DLD1 (cell line): ENCODE results near the gene CCDC148.
"Not testable (repeated sequence)": the region's sequence is repeated elsewhere in the genome, so short reads cannot be mapped to it uniquely, and the experiment has no call there.

Source experiments
- in situ Hi-C: cut with HindIII; loops from 2 replicates; pipeline ENCODE4 v1.10.0; 2017; ENCODE audit warnings: low sequenced_read_pairs

Gene CCDC148

DNA sequence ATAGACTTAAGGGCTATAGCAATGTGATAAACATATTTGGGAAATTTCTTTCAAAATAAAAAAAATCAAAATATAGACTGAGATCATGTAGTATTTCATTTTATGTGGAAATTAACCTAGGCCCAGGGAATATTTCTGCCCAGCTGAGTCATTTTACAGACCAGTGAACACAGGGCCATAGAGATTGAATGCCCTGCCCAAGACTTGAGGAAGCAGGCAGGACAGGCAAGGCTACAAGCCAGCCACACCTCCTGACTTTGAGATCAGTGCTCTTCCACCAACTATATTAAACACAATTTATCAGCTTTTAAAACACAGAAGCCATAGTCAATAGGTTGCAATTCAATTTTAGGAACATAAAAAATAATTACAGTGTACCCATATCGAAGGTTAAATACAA is 12.9 kb downstream of the CCDC148 start:
- in situ Hi-C loops, result no loop called here

DNA sequence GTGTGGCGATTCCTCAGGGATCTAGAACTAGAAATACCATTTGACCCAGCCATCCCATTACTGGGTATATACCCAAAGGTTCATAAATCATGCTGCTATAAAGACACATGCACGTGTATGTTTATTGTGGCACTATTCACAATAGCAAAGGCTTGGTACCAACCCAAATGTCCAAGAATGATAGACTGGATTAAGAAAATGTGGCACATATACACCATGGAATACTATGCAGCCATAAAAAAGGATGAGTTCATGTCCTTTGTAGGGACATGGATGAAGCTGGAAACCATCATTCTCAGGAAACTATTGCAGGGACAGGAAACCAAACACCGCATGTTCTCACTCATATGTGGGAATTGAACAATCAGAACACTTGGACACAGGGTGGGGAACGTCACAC is 17.5 kb downstream of the CCDC148 start:
- in situ Hi-C loops, result not testable (repeated sequence)

DNA sequence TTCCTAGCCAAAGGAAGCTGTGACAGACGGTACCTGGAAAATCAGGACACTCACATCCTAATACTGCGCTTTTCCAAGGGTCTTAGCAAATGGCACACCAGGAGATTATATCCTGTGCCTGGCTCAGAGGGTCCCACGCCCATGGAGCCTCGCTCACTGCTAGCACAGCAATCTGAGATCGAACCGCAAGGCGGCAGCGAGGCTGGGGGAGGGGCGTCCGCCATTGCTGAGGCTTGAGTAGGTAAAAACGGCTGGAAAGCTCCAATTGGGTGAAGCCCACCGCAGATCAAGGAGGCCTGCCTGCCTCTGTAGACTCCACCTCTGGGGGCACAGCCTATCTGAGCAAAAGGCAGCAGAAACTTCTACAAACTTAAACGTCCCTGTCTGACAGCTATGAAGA is 22.8 kb downstream of the CCDC148 start:
- in situ Hi-C loops, result not testable (repeated sequence)

DNA sequence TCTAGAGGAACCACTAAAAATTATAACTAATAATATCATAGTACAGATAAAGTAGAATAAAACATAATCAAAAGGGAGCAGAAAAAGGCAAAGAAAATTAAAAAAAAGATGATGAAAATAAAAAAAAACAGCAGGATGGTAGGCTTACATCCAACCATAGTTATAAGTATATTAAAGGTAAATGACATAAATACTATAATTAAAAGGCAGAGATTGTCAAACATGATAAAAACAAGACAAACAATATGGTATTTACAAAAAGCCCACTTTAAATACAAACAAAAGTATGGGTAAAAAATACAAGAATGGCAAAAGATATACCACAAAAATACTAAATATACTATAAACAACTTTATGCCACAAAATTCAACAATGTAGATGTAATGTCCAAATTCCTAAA is 24.4 kb downstream of the CCDC148 start:
- in situ Hi-C loops, result no loop called here

DNA sequence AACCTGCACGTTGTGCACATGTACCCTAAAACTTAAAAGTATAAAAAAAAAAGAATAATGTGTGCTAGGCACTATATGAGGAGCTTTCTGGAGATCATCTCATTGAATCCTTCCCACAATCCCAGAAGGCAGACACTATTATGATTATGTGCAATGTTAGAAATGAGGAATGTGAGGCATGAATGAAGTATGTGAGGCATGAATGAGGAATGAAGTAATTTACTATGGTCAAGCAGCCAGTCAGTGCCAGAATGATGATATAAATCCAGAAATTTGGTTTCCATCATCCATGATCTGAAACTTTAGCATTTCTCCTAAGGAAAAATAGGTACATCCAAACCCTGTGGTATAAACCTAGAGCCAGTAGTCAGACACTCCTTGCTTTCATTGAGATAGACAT is 42.0 kb downstream of the CCDC148 start:
- in situ Hi-C loops, result no loop called here

DNA sequence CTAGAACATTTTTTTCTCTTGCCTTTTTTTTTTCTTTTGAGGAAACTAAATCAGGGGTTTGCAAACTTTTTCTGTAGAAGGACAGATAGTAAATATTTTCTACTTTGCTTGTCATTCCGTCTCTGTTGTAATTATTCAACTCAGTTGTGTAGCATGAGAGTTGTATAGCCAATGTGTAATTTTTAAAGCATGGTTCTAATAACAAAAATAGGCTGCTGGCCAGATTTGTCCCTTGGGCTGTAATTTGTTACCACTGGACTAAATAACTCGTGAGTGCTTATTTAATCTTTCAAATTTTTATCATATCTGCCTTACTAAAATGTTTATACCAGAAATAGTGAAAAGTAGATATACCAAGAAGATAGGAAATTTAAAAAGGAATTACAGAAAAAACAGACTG is 43.0 kb downstream of the CCDC148 start:
- in situ Hi-C loops, result no loop called here

DNA sequence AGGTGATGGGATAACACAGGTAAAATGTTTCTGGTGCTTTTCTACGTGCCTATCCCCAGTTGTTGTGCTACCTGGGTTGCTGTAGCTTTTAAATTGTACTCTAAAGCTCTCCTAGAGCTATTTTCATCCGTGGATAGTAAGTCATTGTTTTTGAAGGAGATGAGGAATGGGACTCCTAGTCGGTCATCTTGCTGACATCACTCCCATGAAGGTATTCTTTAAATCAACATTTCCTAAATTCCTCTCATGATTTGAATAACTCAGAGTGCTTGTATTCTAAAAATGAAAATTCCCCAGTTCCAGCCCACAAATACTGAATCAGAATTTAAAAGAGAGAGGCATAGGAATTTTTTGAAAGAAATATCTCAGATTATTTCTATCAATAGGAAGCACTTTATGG is 44.3 kb downstream of the CCDC148 start:
- in situ Hi-C loops, result no loop called here

DNA sequence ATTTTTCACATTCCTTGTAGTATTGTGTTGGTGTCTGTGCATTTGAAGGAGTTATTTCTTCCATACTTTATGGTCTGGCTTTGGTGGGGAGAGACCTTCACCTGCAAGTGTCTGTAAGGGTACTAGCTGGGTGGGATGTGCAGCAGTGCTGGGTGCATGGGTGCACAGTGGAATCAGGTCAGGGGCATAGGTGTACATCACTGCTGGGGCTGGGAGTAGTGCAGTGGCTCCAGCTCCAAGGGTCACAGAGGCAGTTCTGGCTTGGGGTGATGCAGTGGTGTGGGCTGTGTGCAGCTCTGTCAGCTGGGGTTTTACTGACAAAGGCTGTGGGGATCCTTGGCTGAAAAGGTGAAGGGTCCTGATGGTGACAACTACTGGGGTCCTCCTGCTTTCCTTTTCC is 44.8 kb downstream of the CCDC148 start:
- in situ Hi-C loops, result no loop called here

DNA sequence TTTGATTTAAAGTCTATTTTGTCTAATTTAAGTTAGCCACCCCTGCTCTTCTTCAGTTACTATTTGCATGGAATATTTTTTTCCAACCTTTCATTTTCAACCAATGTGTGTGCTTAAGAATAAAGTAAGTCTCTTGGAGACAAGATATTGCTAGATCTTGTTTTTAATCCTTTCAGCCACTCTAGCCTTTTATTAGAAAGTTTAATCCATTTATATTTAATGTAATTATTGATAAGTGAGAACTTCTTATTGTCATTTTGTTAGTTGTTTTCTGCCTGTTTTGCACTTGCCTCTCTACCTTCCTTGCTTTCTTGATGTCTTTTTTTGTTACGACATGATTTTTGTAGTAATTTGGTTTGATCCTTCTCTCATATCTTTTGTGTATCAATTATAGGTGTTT is 46.4 kb downstream of the CCDC148 start:
- in situ Hi-C loops, result no loop called here

DNA sequence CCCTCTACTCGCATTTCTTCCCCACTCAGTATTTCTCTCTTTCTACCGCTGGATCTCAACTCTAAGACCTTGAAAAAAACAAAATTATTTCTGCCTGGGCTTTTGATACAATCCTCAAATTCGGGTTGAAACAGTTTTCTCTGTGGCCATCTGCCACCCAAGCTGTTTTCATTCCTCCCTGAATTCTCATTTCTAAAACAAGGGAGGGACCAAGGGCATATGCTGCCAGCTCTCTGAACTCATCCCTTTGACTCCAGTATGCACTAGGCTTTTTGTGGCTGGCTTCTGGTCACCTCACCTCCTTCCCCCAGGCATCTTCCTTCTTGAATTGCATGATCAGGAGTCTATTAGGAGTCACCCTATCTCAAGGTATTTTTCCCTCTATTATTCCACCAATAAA is 49.5 kb downstream of the CCDC148 start:
- in situ Hi-C loops, result no loop called here

DNA sequence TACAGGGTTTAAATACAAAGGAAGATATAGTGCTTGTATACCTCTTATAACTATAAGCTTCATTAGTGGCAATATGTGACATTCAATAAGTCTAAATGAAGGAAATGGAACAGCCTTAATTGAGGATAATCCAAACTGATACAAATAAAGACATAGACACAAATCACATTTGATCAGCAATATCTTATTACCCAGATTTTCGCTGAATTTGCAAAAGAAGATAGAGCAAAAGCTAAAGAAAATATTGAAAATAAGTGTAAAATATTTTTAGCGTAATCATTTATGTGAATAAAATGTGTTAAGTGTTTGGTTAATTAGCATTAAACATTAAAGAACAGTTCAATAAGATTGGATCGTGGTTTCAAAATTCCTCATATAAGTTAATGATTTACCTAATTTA is 51.2 kb downstream of the CCDC148 start:
- in situ Hi-C loops, result no loop called here

DNA sequence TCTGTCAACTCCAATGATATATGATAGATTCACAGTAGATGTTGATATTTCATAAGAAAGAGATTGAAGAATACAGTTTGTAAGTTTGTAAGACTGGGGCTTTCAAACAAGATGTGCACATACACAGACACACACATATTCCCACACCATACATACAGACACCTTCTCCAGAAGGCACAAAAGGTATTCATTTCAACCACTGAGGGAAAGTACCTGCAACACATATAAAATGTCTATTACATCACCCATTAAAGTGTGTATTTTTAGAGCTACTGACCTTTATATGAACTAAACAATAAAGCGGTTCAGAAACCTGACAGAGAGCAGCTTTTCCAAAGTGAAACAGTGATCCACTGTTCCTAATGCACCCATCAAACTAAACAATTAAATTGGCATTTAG is 53.3 kb downstream of the CCDC148 start:
- in situ Hi-C loops, result no loop called here

DNA sequence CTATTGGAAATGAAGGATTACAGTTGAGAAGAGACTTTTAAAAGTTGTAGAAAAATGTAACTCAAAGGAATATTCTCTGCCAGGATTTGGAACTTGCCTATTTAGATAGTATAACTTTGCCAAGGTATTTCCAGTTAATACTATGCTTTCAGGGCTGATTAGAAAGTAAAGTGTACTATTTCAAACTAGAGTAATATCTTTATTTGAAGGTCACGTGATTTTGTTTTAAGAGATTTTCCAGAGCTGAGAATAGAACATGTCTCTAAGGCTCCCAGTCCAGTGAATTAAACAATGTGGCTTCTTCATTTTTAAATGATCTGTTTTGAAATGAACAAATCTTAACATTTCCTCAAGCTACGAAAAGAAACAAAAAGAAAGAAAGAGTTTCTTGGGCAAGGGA is 53.9 kb downstream of the CCDC148 start:
- in situ Hi-C loops, result no loop called here

DNA sequence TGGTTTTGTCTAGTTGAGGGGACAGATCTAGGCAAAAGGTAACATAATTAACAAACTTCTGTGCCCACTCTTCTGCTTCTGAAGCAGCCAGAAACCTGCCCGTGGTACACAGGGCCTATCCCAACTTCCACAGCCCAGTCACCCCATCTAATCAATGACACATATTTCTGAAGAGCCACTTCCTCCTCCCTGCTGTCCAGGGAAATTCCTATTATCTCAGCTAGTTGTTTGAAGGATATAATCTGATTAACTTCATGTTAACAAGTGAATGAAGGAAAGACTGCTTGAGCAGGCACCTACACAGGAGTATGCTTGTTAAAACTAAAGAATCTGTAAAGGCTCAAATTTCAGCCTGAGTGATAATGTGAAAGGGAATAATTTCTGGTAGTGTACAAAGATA is 61.4 kb downstream of the CCDC148 start:
- in situ Hi-C loops, result no loop called here

DNA sequence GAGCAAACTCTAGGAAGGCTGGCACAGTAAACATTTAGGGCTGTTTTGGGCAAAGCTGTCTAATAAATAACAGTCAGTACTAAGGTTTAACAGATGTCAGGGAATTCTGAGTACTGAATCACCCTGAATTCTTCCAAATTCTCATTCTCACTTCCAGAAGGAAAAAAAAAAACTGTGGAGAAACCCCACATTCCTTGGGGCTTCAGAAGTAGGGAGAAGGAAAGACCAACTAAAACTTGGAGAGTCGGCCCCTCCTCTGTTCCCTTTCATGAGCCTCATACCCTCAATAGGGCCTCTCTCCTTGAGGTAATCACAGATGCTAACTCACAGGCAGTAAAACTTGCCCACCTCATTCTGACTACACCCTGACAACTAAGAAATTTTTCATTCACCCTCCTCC is 62.1 kb downstream of the CCDC148 start:
- in situ Hi-C loops, result no loop called here

DNA sequence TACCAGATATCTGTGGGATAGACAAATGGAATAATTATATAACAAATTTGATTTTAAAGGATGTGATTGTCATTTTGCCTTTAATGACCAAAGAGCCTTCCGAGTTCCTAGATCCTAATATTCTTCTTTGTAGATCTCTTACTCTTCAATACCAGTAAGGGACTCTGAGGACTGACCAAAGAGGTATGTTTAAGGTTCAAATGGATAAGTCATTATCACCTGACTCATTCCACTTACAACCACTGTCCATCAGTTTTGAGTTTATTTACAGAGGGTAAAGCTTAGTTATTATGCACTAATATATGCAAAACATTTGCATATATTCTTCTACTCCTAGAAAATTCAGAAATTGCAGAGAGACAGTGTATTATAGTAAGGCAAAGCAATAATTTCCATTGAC is 62.7 kb downstream of the CCDC148 start:
- in situ Hi-C loops, result no loop called here

DNA sequence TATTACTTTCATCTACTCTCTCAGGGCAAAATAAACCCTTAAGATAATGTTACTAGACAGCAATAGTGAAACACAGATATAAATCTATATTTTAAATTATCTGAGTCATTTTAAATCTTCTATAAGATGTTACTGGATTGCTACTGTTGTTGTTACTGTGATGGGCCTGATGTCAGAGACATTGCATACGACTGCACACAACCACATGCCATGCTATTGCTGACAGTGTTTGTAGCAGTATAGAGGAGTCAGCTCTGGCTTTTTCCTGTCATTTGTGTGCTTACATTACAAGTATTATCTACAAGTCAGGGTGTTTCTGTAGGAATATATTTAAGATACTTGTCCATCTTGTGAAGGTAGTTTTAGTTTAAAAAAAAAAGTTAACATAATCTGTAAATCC is 63.9 kb downstream of the CCDC148 start:
- in situ Hi-C loops, result no loop called here

DNA sequence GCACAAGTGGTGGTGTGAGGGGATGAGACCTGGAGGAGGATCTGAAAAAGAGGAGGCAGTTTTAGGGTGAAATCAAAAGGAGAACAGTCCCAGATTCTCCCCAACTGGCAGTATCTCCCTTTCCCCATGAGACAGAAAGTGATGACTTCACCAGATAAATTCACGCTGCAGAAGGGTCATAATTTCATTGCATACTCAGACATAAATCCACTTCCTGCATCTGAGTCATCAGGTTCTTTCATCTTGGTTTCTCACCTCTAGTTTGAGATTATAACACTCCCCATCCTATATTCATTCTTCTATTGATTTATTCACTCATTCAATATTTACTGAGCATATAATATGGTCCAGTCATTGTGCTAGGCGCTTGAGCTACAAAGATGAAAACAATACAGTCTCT is 64.7 kb downstream of the CCDC148 start:
- in situ Hi-C loops, result no loop called here

DNA sequence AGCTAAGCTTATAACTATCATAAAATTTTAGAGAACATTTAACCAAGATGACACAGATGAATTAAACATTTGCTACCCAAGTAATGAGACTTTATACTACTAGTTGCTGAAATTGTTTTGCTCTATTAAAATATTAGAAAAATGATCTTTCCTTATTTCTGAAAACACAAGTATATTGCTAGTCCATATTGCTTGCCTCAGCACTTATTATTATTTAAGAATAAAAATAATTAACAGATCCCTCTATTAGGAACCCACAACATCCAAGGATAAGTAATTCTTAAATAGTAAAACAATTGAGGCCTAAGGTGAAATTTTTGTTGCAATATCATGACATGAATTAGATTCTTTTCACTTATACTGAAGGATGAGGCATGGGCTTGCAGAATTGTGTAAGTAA is 65.2 kb downstream of the CCDC148 start:
- in situ Hi-C loops, result no loop called here

DNA sequence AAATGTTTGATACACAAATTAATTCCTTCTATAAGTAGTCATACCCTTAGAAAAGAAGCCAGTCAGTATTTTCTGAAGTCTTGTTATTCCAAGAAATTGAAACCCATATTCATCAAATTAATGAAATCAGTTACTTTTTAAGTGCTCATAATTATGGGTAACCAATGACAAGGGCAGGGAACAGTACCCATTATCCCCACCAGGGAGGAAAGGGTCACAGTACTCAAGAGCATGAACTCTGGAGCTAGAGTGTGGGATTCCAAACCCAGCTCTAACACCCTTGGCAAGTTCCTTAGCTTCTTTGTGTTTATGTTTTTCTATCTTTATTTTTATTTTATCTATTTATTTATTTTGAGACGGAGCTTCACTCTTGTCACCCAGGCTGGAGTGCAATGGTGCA is 68.4 kb downstream of the CCDC148 start:
- in situ Hi-C loops, result no loop called here

DNA sequence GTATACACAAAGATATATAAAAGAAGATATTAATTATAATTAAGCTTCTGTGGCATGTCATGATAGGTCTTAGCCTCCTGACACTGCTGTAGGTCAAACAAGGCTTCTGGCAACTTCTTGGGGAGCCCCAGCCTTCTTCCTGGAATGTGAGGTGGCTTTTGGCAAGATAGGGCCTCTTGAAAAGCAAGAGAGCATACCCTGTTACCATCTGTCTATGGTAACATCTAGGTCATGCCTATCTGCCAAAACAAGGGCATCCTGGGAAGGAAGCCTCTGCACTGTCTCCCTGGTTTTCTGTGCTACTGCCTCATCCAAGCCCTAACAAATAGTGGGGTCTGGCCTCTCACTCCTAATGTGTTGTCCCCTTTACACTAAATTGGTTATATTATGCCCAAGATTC is 70.9 kb downstream of the CCDC148 start:
- in situ Hi-C loops, result no loop called here

DNA sequence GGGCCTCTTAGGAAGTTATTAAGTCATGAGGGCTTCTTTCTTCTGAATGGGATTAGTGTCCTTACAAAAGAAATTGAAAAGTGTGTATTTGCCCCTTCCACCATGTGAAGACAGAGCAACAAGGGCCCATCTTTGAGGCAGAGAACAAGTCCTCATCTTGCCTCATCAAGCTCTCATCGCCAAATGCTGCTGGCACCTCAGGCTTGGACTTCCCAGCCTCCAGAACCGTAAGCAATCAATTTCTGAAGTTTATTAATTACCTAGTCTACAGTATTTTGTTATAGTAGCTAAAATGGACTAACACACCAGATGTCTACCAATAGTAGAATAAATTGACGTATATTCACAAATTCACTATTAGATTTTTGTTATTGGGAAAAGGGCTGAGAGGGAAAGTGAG is 74.6 kb downstream of the CCDC148 start:
- in situ Hi-C loops, result no loop called here

DNA sequence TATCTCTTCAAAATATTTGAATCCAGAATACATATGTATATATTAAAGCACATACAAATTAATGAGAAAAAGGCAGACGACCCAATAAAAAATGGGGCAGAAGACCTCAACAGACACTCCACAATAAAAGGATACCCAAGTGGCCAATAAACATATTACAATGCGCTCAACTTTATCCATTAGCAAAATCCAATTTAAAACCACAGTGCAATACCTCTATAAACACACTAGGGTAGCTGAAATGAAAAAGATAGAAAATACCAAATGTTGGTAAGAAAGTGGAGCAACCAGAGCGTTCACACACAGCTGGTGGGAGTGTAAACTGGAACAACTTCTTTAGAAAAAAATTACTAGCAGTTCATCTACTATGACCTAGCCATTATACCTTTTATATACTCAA is 75.3 kb downstream of the CCDC148 start:
- in situ Hi-C loops, result no loop called here

DNA sequence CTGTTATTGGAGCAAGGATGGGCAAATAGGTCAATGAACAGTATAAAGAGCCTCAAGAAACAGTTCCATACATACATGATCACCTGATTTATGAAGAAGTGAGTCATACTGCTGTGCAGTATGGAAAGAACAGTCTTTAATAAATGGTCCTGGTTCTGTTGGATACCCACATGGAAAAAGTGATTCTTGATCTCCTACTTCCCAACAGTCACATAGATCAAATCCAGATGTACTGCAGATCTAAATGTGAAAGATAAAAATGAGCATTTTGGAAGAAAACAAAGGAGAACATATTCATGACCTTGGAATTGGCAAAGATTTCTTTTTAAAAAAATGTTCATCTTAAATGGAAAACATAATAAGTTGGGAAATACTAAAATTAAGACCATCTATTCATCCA is 75.8 kb downstream of the CCDC148 start:
- in situ Hi-C loops, result no loop called here
